ENCODE measurements around the gene ITGB5.

- TF ChIP-seq CTCF (IDR thresholded peaks at IDR 0.05): no peak
- TF ChIP-seq POLR2A (IDR thresholded peaks at IDR 0.05): no peak
These were observed 9.5 kb downstream of the ITGB5 start for GRCh38 chr3:124877674-124878073.
